HS-5 (cell line): ENCODE data around the gene DIP2C.
"Not testable (repeated sequence)": the region's sequence is repeated elsewhere in the genome, so short reads cannot be mapped to it uniquely, and the experiment has no call there.

Experiments
- DNase-seq: peaks from one replicate; pipeline ENCODE4 v3.0.0-alpha.2; 2012; ENCODE audit warnings: low read depth

Gene DIP2C

GRCh38 chr10:326350-326749 is 363.1 kb downstream of the DIP2C start:
- DNase-seq: no peak

GRCh38 chr10:325282-325681 is 364.2 kb downstream of the DIP2C start:
- DNase-seq: no peak

- no peak for DNase-seq
These were observed 364.9 kb downstream of the DIP2C start for GRCh38 chr10:324593-324992.

- DNase-seq: peak; percentile 62
These were observed 365.7 kb downstream of the DIP2C start for GRCh38 chr10:323651-324293.

- not testable (repeated sequence) for DNase-seq
These were observed 366.4 kb downstream of the DIP2C start for GRCh38 chr10:323046-323445.

GRCh38 chr10:320771-321170 is 368.7 kb downstream of the DIP2C start:
- no peak for DNase-seq

GRCh38 chr10:317926-318325 is 371.5 kb downstream of the DIP2C start:
- DNase-seq: no peak

- DNase-seq: no peak
These were observed 372.1 kb downstream of the DIP2C start for GRCh38 chr10:317271-317769.

GRCh38 chr10:316390-316789 is 373.1 kb downstream of the DIP2C start:
- DNase-seq: no peak

GRCh38 chr10:314871-315270 is 374.6 kb downstream of the DIP2C start:
- DNase-seq: no peak

GRCh38 chr10:314381-314780 is 375.1 kb downstream of the DIP2C start:
- no peak for DNase-seq

- no peak for DNase-seq
These were observed 377.4 kb downstream of the DIP2C start for GRCh38 chr10:311901-312665.

GRCh38 chr10:310976-311639 is 378.4 kb downstream of the DIP2C start:
- no peak for DNase-seq

GRCh38 chr10:310371-310770 is 379.1 kb downstream of the DIP2C start:
- no peak for DNase-seq

- DNase-seq: no peak
These were observed 380.8 kb downstream of the DIP2C start for GRCh38 chr10:308572-309085.

GRCh38 chr10:308101-308500 is 381.4 kb downstream of the DIP2C start:
- DNase-seq: no peak

GRCh38 chr10:307659-308058 is 381.8 kb downstream of the DIP2C start:
- no peak for DNase-seq

GRCh38 chr10:306675-307185 is 382.7 kb downstream of the DIP2C start:
- DNase-seq: no peak

- no peak for DNase-seq
These were observed 383.3 kb downstream of the DIP2C start for GRCh38 chr10:306007-306674.

- DNase-seq: no peak
These were observed 384.4 kb downstream of the DIP2C start for GRCh38 chr10:305034-305433.

- DNase-seq: no peak
These were observed 387.9 kb downstream of the DIP2C start for GRCh38 chr10:301536-301935.

GRCh38 chr10:300580-300979 is 388.9 kb downstream of the DIP2C start:
- not testable (repeated sequence) for DNase-seq
